IMR-90 (cell line): Measurements from ENCODE around the gene NECTIN2. TPM values are rescaled to one million over a fixed set of nuclear protein-coding genes. Genes with fewer than 3 reads are reported as not detected.

Source experiments
- ATAC-seq: fragments of 200-7000 bp; cut with Tn5 transposase; 2 replicates; pipeline ENCODE4 v1.9.1; 2020; ENCODE audit warnings: low read depth, mild to moderate bottlenecking, moderate library complexity
- BruUV-seq: library from RNA; stranded (reverse); fragments of 400-500 nt; replicated peaks from 2 replicates; lab custom pipeline; 2021; lab: Mats Ljungman, UMichigan
- CTCF ChIA-PET: fragments of 300-600 bp; formaldehyde crosslinking; extraction: SDS; loops from one replicate; lab custom pipeline; 2021; ENCODE audit warnings: antibody characterized with exemption; lab: Yijun Ruan, JAX
- POLR2A ChIA-PET: fragments of 300-600 bp; sonication (Branson Sonifier 250); formaldehyde crosslinking; loops from one replicate; lab custom pipeline; 2022; ENCODE audit warnings: antibody characterized with exemption; ENCODE audit not compliant: unreplicated experiment; lab: Charles Lee
- DNase-seq: peaks from one replicate; pipeline ENCODE4 v3.0.0; 2013
- H2AFZ ChIP-seq: replicated peaks from 2 replicates; pipeline ENCODE3; 2013; ENCODE audit warnings: low read length, mild to moderate bottlenecking; ENCODE audit not compliant: poor library complexity
- H2AK5ac ChIP-seq: 2 replicates; pipeline ENCODE4 v1.6.1; 2013; ENCODE audit warnings: low read depth, low read length, inconsistent platforms
- H2AK9ac ChIP-seq: replicated peaks from 2 replicates; pipeline ENCODE3; 2013; ENCODE audit warnings: mild to moderate bottlenecking, low read depth, low read length, moderate library complexity; ENCODE audit not compliant: poor library complexity
- H2BK120ac ChIP-seq: 2 replicates; pipeline ENCODE4 v1.6.1; 2013; ENCODE audit warnings: low read depth, low read length, inconsistent platforms
- H2BK15ac ChIP-seq: 3 replicates; pipeline ENCODE4 v1.6.1; 2013; ENCODE audit warnings: low read depth, low read length, inconsistent platforms
- H2BK20ac ChIP-seq: 2 replicates; pipeline ENCODE4 v1.6.1; 2013; ENCODE audit warnings: low read depth, mild to moderate bottlenecking, inconsistent platforms, low read length, moderate library complexity
- H2BK5ac ChIP-seq: 2 replicates; pipeline ENCODE4 v1.6.1; 2013; ENCODE audit warnings: mild to moderate bottlenecking, low read depth, low read length, inconsistent platforms; ENCODE audit not compliant: poor library complexity, severe bottlenecking
- H3K14ac ChIP-seq: replicated peaks from 2 replicates; pipeline ENCODE4 v1.6.1; 2013; ENCODE audit warnings: low read depth, low read length, inconsistent platforms
- H3K18ac ChIP-seq: 2 replicates; pipeline ENCODE4 v1.6.1; 2013; ENCODE audit warnings: low read depth, low read length, control low read depth
- H3K23ac ChIP-seq: 2 replicates; pipeline ENCODE4 v1.6.1; 2013; ENCODE audit warnings: low read depth, low read length, inconsistent platforms
- H3K27ac ChIP-seq: 2 replicates; pipeline ENCODE4 v1.5.1; 2013; ENCODE audit warnings: mild to moderate bottlenecking, control low read depth, low read length; ENCODE audit not compliant: insufficient read depth
- H3K27me3 ChIP-seq: 2 replicates; pipeline ENCODE4 v1.6.1; 2013; ENCODE audit warnings: low read length; ENCODE audit not compliant: control insufficient read depth, insufficient read depth
- H3K36me3 ChIP-seq: 2 replicates; pipeline ENCODE4 v1.6.1; 2013; ENCODE audit warnings: low read length, mixed read lengths; ENCODE audit not compliant: control insufficient read depth, insufficient read depth
- H3K4ac ChIP-seq: 2 replicates; pipeline ENCODE4 v1.6.1; 2013; ENCODE audit warnings: low read depth, low read length, inconsistent platforms
- H3K4me1 ChIP-seq: 2 replicates; pipeline ENCODE4 v1.6.1; 2013; ENCODE audit warnings: low read length, mixed read lengths; ENCODE audit not compliant: control insufficient read depth, insufficient read depth
- H3K4me2 ChIP-seq: 2 replicates; pipeline ENCODE4 v1.6.1; 2013; ENCODE audit warnings: low read depth, mild to moderate bottlenecking, control low read depth, low read length, moderate library complexity
- H3K4me3 ChIP-seq: 2 replicates; pipeline ENCODE4 v1.5.1; 2013; ENCODE audit warnings: low read depth, mild to moderate bottlenecking, control low read depth, low read length, moderate library complexity; ENCODE audit not compliant: insufficient read depth
- H3K56ac ChIP-seq: 2 replicates; pipeline ENCODE4 v1.6.1; 2013; ENCODE audit warnings: low read length, inconsistent platforms; ENCODE audit not compliant: insufficient read depth; ENCODE audit errors: extremely low read depth
- H3K79me1 ChIP-seq, 2 experiments: 2 replicates each; pipeline ENCODE4 v1.6.1; 2013; ENCODE audit warnings: low read length in 2 of 2, inconsistent platforms in 1 of 2, low read depth in 1 of 2
- H3K9ac ChIP-seq: 2 replicates; pipeline ENCODE4 v1.6.1; 2013; ENCODE audit warnings: low read depth, low read length, control low read depth
- H3K9me1 ChIP-seq: 2 replicates; pipeline ENCODE4 v1.6.1; 2013; ENCODE audit warnings: low read length, inconsistent platforms; ENCODE audit not compliant: insufficient read depth
- H3K9me3 ChIP-seq: 2 replicates; pipeline ENCODE4 v1.6.1; 2013; ENCODE audit warnings: low read length; ENCODE audit not compliant: control insufficient read depth, insufficient read depth
- H4K20me1 ChIP-seq: 2 replicates; pipeline ENCODE4 v1.6.1; 2013; ENCODE audit warnings: low read length, inconsistent platforms; ENCODE audit not compliant: insufficient read depth
- H4K5ac ChIP-seq: 2 replicates; pipeline ENCODE4 v1.6.1; 2013; ENCODE audit warnings: mild to moderate bottlenecking, low read depth, low read length, control low read depth
- H4K8ac ChIP-seq, 2 experiments: 2 replicates each; pipeline ENCODE4 v1.6.1; 2013; ENCODE audit warnings: low read depth in 2 of 2, low read length in 2 of 2, control low read depth in 1 of 2, inconsistent platforms in 1 of 2
- H4K91ac ChIP-seq: 2 replicates; pipeline ENCODE4 v1.6.1; 2013; ENCODE audit warnings: low read depth, low read length, inconsistent platforms; ENCODE audit not compliant: insufficient read depth
- BHLHE40 ChIP-seq: fragments of 150-350 bp; IDR thresholded peaks from 2 replicates; pipeline ENCODE4 v1.6.1; 2016; ENCODE audit warnings: mild to moderate bottlenecking, low read depth, low read length
- CEBPB ChIP-seq: IDR thresholded peaks from 2 replicates; pipeline ENCODE4 v1.6.1; 2012; ENCODE audit warnings: low read depth, low read length, improper control_type of control experiment
- CHD1 ChIP-seq: IDR thresholded peaks from 2 replicates; pipeline ENCODE4 v1.6.1; 2012; ENCODE audit warnings: low read depth, low read length, improper control_type of control experiment
- CTCF ChIP-seq: conservative IDR thresholded peaks from 2 replicates; pipeline ENCODE4 v1.5.1; 2012; ENCODE audit warnings: mild to moderate bottlenecking, low read depth, low read length, improper control_type of control experiment
- ELK1 ChIP-seq: fragments of 150-350 bp; IDR thresholded peaks from 2 replicates; pipeline ENCODE4 v1.6.1; 2016; ENCODE audit warnings: low read depth, mild to moderate bottlenecking, low read length, moderate library complexity, borderline replicate concordance
- FOS ChIP-seq: fragments of 150-350 bp; IDR thresholded peaks from 2 replicates; pipeline ENCODE4 v1.6.1; 2016; ENCODE audit warnings: low read depth, low read length
- MAFK ChIP-seq: IDR thresholded peaks from 2 replicates; pipeline ENCODE4 v1.6.1; 2012; ENCODE audit warnings: low read depth, low read length, improper control_type of control experiment
- MAZ ChIP-seq: IDR thresholded peaks from 2 replicates; pipeline ENCODE4 v1.6.1; 2012; ENCODE audit warnings: low read depth, mild to moderate bottlenecking, low read length, improper control_type of control experiment, moderate library complexity, borderline replicate concordance
- MXI1 ChIP-seq: IDR thresholded peaks from 2 replicates; pipeline ENCODE4 v1.6.1; 2012; ENCODE audit warnings: low read depth, mild to moderate bottlenecking, low read length, moderate library complexity, borderline replicate concordance
- NFE2L2 ChIP-seq: fragments of 150-350 bp; IDR thresholded peaks from 2 replicates; pipeline ENCODE4 v1.6.1; 2016; ENCODE audit warnings: low read depth, mild to moderate bottlenecking, low read length
- POLR2A ChIP-seq: IDR thresholded peaks from 2 replicates; pipeline ENCODE4 v1.6.1; 2012; ENCODE audit warnings: mild to moderate bottlenecking, low read depth, low read length
- RAD21 ChIP-seq: IDR thresholded peaks from 2 replicates; pipeline ENCODE4 v1.6.1; 2012; ENCODE audit warnings: low read length, improper control_type of control experiment
- RCOR1 ChIP-seq: IDR thresholded peaks from 2 replicates; pipeline ENCODE4 v1.6.1; 2012; ENCODE audit warnings: mild to moderate bottlenecking, low read length, improper control_type of control experiment; ENCODE audit not compliant: insufficient replicate concordance
- RFX5 ChIP-seq: IDR thresholded peaks from 2 replicates; pipeline ENCODE4 v1.8.0; 2012; ENCODE audit warnings: low read depth, mild to moderate bottlenecking, low read length, moderate library complexity
- SMC3 ChIP-seq: fragments of 150-350 bp; IDR thresholded peaks from 2 replicates; pipeline ENCODE4 v1.6.1; 2016; ENCODE audit warnings: low read depth, mild to moderate bottlenecking, antibody characterized with exemption, low read length, moderate library complexity
- USF2 ChIP-seq: fragments of 150-350 bp; IDR thresholded peaks from 2 replicates; pipeline ENCODE4 v1.6.1; 2017; ENCODE audit warnings: mild to moderate bottlenecking, antibody characterized with exemption, low read length, low read depth
- WGBS, 2 experiments: methylation state at CpG; one replicate each; pipeline versions ENCODE4 v1.1.5 to v1.1.7; 2013; ENCODE audit warnings: missing lambda C conversion rate in 2 of 2; ENCODE audit not compliant: insufficient read length in 1 of 2; ENCODE audit errors: extremely low coverage in 2 of 2; 5-methylcytosine and 5-hydroxymethylcytosine counted together
- dilution Hi-C: fragments of 300-500 bp; cut with HindIII; formaldehyde crosslinking; loops from one replicate; pipeline ENCODE4 v1.14.3; 2018; ENCODE audit warnings: low sequenced_read_pairs; ENCODE audit not compliant: unreplicated experiment
- in situ Hi-C: fragments of 300-500 bp; cut with MboI; formaldehyde crosslinking; loops from 3 replicates; pipeline ENCODE4 v1.14.3; 2019; ENCODE audit warnings: low sequenced_read_pairs, inconsistent platforms, mixed read lengths
- intact Hi-C: fragments of 100-400 bp; cut with micrococcal nuclease; formaldehyde crosslinking; loops from 2 replicates; pipeline ENCODE4 v1.10.0; 2022
- polyA plus RNA-seq, 3 experiments: library from polyadenylated mRNA; depleted of rRNA; stranded (reverse); fragments of >200 nt; gene quantifications; 2 replicates each; pipeline ENCODE4 v1.2.3, GENCODE V29; 2012; ENCODE audit warnings: low replicate concordance in 1 of 3
- total RNA-seq: library from RNA; depleted of rRNA; stranded (reverse); fragments of >200 nt; gene quantifications from 2 replicates; pipeline ENCODE4 v1.2.3, GENCODE V29; 2012

The NECTIN2 gene
- total and polyA plus RNA-seq, 2 of the 4 experiments (the other 2 are of a cell fraction), result 77.8 to 170 TPM

- H3K27ac ChIP-seq, result no peak overlapping the region
- H3K9ac ChIP-seq, result no peak overlapping the region
- H3K4me2 ChIP-seq, result no peak overlapping the region
- H4K20me1 ChIP-seq, result peaks cover 49% of the 10 kb centered on the region
- in situ Hi-C loops, result no loop called here
- no peak overlapping the region for H3K4ac ChIP-seq
- H2AK9ac ChIP-seq, result no peak overlapping the region
- H4K91ac ChIP-seq, result no peak overlapping the region
- no TSS peak for BruUV-seq
- no CpG with 5 or more reads among the region's 4 CpGs for WGBS, 2 experiments
- no peak overlapping the region for H3K18ac ChIP-seq
- CTCF ChIA-PET, result no interaction called here
- TF ChIP-seq SMC3 (no peak), MAZ (no peak), NFE2L2 (no peak), CHD1 (no peak), USF2 (no peak), ELK1 (no peak), FOS (no peak), RFX5 (no peak), CTCF (no peak), CEBPB (no peak), RAD21 (no peak), MXI1 (no peak), POLR2A (no peak), RCOR1 (no peak), BHLHE40 (no peak), MAFK (no peak)
- no peak overlapping the region for H3K23ac ChIP-seq
- peaks cover 32 to 77% of the 10 kb centered on the region in 2 experiments for H3K79me1 ChIP-seq
- no peak overlapping the region for H4K8ac ChIP-seq
- no peak overlapping the region for H2BK120ac ChIP-seq
- no peak overlapping the region for H3K56ac ChIP-seq
- H3K4me1 ChIP-seq, result peaks cover 2% of the 10 kb centered on the region; the same call in 1 of the 2 replicates
- no peak overlapping the region for H2BK20ac ChIP-seq
- POLR2A ChIA-PET, result no interaction called here
- no peak overlapping the region for H2AK5ac ChIP-seq
- H3K14ac ChIP-seq, result no peak overlapping the region
- ATAC-seq (no peak), DNase-seq (no peak)
- H3K27me3 ChIP-seq, result no peaks in the 10 kb centered on the region
- no peak overlapping the region for H3K4me3 ChIP-seq
- no peaks in the 10 kb centered on the region for H3K9me3 ChIP-seq
- H2AFZ ChIP-seq, result no peak overlapping the region
- H3K36me3 ChIP-seq, result peaks cover 44% of the 10 kb centered on the region
- H3K9me1 ChIP-seq, result peaks cover 8% of the 10 kb centered on the region; the same call in 1 of the 2 replicates
- dilution Hi-C loops, result no loop called here
- H2BK15ac ChIP-seq, result no peak overlapping the region
- intact Hi-C loops, result no loop called here
- H2BK5ac ChIP-seq, result no peak overlapping the region
- no peak overlapping the region for H4K5ac ChIP-seq
Measured at GRCh38 chr19:44866664-44867063, 20.6 kb downstream of the NECTIN2 start.
